Measurements from ENCODE around the gene MAP2K3.

DNA sequence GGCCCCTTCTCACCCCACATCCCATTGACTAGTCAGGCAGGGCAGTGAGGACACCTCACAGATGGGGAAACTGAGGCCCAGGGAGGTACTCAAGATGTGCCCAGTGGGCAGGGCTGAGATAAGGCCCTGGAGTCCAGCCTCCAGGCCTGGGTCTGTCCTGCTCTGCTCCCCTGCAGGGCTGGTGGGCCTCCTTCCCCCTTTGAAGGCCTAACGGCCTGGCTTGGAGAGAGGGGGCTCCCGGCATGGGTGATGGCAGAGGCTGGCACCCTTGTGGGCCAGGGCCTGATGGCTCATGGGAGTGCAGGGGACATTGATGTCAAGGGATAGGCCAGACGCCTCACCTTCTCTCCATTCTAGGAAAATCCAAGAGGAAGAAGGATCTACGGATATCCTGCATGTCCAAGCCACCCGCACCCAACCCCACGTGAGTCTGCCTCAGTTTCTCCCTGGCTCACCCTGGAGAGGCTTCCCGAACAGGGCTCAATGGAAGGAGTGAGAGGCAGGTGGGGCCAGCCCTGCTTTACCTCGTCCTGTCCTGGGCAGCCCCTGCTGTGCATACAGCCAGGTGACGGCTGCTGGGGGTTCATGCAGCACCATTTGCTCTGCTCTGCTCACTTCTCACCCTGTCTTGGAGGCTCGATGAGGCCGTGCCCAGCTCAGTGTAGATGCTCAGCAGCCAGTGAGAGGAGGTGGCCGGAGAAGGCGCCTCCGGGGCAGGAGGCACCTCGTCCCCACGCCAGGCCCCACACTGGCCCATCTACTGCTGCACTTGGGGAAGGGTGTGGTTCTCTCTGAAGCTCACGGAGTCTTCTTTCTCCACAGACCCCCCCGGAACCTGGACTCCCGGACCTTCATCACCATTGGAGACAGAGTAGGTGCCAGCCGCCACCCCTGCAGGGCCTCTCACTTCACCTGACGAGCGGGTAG, 13.8 kb downstream of the MAP2K3 start:
- no peak for TF ChIP-seq EZH2 (IDR thresholded peaks at IDR 0.05; ENCODE audit: borderline replicate concordance, control insufficient read depth, low read depth, low read length)
- no peak for TF ChIP-seq POLR2A (IDR thresholded peaks at IDR 0.05; ENCODE audit: low read depth, low read length)
- no peak for TF ChIP-seq NFXL1 (IDR thresholded peaks at IDR 0.05; ENCODE audit: borderline replicate concordance)
- TF ChIP-seq, protein P1, sequence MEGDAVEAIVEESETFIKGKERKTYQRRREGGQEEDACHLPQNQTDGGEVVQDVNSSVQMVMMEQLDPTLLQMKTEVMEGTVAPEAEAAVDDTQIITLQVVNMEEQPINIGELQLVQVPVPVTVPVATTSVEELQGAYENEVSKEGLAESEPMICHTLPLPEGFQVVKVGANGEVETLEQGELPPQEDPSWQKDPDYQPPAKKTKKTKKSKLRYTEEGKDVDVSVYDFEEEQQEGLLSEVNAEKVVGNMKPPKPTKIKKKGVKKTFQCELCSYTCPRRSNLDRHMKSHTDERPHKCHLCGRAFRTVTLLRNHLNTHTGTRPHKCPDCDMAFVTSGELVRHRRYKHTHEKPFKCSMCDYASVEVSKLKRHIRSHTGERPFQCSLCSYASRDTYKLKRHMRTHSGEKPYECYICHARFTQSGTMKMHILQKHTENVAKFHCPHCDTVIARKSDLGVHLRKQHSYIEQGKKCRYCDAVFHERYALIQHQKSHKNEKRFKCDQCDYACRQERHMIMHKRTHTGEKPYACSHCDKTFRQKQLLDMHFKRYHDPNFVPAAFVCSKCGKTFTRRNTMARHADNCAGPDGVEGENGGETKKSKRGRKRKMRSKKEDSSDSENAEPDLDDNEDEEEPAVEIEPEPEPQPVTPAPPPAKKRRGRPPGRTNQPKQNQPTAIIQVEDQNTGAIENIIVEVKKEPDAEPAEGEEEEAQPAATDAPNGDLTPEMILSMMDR (IDR thresholded peaks at IDR 0.05 in 2 of 3, conservative IDR thresholded peaks at IDR 0.05 in 1 of 3; ENCODE audit: control insufficient read depth in 2 of 3, extremely low read depth in 1 of 3, insufficient read depth in 1 of 3, low read depth in 3 of 3, low read length in 3 of 3): no peak
- TF ChIP-seq NRF1 (conservative IDR thresholded peaks at IDR 0.05; ENCODE audit: low read depth, low read length): no peak
- no peak for TF ChIP-seq EGR1 (IDR thresholded peaks at IDR 0.05; ENCODE audit: borderline replicate concordance in 1 of 2, low read depth in 2 of 2, low read length in 2 of 2)
- TF ChIP-seq CREB1 (IDR thresholded peaks at IDR 0.05; ENCODE audit: low read depth): no peak
- TF ChIP-seq, protein P2, sequence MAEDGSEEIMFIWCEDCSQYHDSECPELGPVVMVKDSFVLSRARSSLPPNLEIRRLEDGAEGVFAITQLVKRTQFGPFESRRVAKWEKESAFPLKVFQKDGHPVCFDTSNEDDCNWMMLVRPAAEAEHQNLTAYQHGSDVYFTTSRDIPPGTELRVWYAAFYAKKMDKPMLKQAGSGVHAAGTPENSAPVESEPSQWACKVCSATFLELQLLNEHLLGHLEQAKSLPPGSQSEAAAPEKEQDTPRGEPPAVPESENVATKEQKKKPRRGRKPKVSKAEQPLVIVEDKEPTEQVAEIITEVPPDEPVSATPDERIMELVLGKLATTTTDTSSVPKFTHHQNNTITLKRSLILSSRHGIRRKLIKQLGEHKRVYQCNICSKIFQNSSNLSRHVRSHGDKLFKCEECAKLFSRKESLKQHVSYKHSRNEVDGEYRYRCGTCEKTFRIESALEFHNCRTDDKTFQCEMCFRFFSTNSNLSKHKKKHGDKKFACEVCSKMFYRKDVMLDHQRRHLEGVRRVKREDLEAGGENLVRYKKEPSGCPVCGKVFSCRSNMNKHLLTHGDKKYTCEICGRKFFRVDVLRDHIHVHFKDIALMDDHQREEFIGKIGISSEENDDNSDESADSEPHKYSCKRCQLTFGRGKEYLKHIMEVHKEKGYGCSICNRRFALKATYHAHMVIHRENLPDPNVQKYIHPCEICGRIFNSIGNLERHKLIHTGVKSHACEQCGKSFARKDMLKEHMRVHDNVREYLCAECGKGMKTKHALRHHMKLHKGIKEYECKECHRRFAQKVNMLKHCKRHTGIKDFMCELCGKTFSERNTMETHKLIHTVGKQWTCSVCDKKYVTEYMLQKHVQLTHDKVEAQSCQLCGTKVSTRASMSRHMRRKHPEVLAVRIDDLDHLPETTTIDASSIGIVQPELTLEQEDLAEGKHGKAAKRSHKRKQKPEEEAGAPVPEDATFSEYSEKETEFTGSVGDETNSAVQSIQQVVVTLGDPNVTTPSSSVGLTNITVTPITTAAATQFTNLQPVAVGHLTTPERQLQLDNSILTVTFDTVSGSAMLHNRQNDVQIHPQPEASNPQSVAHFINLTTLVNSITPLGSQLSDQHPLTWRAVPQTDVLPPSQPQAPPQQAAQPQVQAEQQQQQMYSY (CRISPR knock-in tag; IDR thresholded peaks at IDR 0.05): no peak
- TF ChIP-seq YY1 (IDR thresholded peaks at IDR 0.05; ENCODE audit: low read depth, low read length): no peak
- TF ChIP-seq CBFB (IDR thresholded peaks at IDR 0.05; ENCODE audit: low read depth): no peak
